ENCODE results near the gene ZFR.

- TF ChIP-seq TAF1 (IDR thresholded peaks at IDR 0.05; ENCODE audit: low read depth, low read length) (no peak), POLR2AphosphoS5 (IDR thresholded peaks at IDR 0.05; ENCODE audit: low read depth, low read length) (no peak)
Measured at GRCh38 chr5:32378966-32379365, 65.6 kb downstream of the ZFR start.

All from GM12891 (cell line).